Lung (tissue), 12 donors: ENCODE measurements around the gene AARS2. TPM values are rescaled to one million over a fixed set of nuclear protein-coding genes. Genes with fewer than 3 reads are reported as not detected.

Source experiments
- ATAC-seq: fragments of 200-7000 bp; cut with Tn5 transposase; one replicate; pipeline ENCODE4 v1.9.1; 2020; ENCODE audit warnings: moderate number of reproducible peaks; ENCODE audit not compliant: insufficient read depth, low FRiP score
- DNase-seq, 3 donors: peaks; one replicate each; pipeline ENCODE4 v3.0.0-alpha.2; 2013 to 2017
- H3K27ac ChIP-seq, 2 donors: one replicate each; pipeline ENCODE4 v1.5.1; 2013; ENCODE audit warnings: mild to moderate bottlenecking in 2 of 2, moderate library complexity in 2 of 2, control low read depth in 1 of 2, inconsistent platforms in 1 of 2, low read depth in 1 of 2, low read length in 1 of 2
- H3K27me3 ChIP-seq, 3 donors: one replicate each; pipeline ENCODE4 v1.5.1; 2013; ENCODE audit warnings: low read length in 2 of 3; ENCODE audit not compliant: control insufficient read depth in 3 of 3, insufficient read depth in 3 of 3
- H3K36me3 ChIP-seq, 4 donors: one replicate each; pipeline ENCODE4 v1.5.1; 2013; ENCODE audit warnings: low read length in 4 of 4, mild to moderate bottlenecking in 1 of 4, moderate library complexity in 1 of 4; ENCODE audit not compliant: control insufficient read depth in 4 of 4, insufficient read depth in 4 of 4
- H3K4me1 ChIP-seq, 5 donors: one replicate each; pipeline ENCODE4 v1.5.1; 2013; ENCODE audit warnings: low read length in 5 of 5, mild to moderate bottlenecking in 2 of 5, moderate library complexity in 1 of 5; ENCODE audit not compliant: control insufficient read depth in 5 of 5, insufficient read depth in 5 of 5
- H3K4me3 ChIP-seq: one replicate; pipeline ENCODE4 v1.5.1; 2013; ENCODE audit warnings: mild to moderate bottlenecking, control low read depth, moderate library complexity
- H3K9ac ChIP-seq, 2 donors: one replicate each; pipeline ENCODE4 v1.5.1; 2013; ENCODE audit warnings: low read length in 2 of 2, control low read depth in 1 of 2; ENCODE audit not compliant: insufficient read depth in 1 of 2
- H3K9me3 ChIP-seq, 4 donors: one replicate each; pipeline ENCODE4 v1.5.1; 2013; ENCODE audit warnings: low read length in 3 of 4, mild to moderate bottlenecking in 1 of 4, moderate library complexity in 1 of 4; ENCODE audit not compliant: control insufficient read depth in 4 of 4, insufficient read depth in 3 of 4
- CTCF ChIP-seq: IDR thresholded peaks from 2 replicates; pipeline ENCODE4 v1.5.1; 2012; ENCODE audit warnings: mild to moderate bottlenecking; ENCODE audit errors: control extremely low read depth, extremely low read depth
- WGBS, 2 donors: extraction: QIAGEN DNeasy Blood & Tissue Kit; methylation state at CpG; one replicate each; pipeline ENCODE4 v1.1.7; 2013; 5-methylcytosine and 5-hydroxymethylcytosine counted together
- polyA plus RNA-seq, 2 donors: library from polyadenylated mRNA; stranded (reverse); fragments of 200-250 nt; gene quantifications; one replicate each; pipeline ENCODE4 v1.2.1, GENCODE V29; 2013
- total RNA-seq, 2 donors: library from RNA; depleted of rRNA in 1 of 2; stranded (reverse); fragments of >200 nt in 1 of 2; gene quantifications; one replicate each; pipeline ENCODE4 v1.2.1, GENCODE V29; 2014 to 2021
- donor health status: control.
- donor health status: control.
- donor health status: Bipolar disorder and iron deficiency.
- donor health status: healthy.
- donor health status: DM: yes; HTN: yes; CAD: no.

The AARS2 gene
- total and polyA plus RNA-seq, 4 donors: 4.8 to 13.7 (median 9.4) TPM

DNA sequence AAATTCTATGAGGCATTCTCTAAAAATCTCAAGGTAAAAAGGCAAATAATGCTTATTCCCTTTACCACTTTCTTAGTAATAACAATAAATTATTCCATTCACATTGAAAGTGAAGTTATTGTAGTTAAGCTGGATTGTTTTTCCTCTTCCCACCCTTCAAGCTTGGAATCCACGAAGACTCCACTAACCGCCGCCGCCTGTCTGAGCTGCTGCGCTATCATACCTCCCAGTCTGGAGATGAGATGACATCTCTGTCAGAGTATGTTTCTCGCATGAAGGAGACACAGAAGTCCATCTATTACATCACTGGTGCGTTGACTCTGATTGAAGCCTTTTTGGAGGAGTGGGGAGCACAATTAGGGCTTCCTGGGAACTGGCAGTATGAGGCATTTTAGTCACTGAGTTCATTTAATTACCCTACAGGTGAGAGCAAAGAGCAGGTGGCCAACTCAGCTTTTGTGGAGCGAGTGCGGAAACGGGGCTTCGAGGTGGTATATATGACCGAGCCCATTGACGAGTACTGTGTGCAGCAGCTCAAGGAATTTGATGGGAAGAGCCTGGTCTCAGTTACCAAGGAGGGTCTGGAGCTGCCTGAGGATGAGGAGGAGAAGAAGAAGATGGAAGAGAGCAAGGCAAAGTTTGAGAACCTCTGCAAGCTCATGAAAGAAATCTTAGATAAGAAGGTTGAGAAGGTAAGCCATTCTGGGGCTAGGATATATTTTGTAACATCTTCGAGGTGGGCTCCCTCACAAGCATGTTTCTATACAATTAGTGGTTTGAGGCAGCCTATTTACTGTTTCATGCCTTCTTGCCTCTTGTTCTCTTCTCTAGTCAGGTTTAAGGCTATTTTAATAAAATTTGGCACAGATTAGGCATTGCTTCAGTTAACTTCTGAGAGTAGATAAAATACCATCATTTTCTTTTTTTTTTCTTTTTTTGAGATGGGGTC is 61.3 kb downstream of the AARS2 start:
- WGBS, 2 donors: 92 to 93% methylated on average over 14 of the region's 14 CpGs
- Histone ChIP-seq H3K27me3 (no peaks in the 10 kb centered on the region), H3K36me3 (peaks cover 46 to 61% (median 56%) of the 10 kb centered on the region in 4 donors), H3K27ac (no peak overlapping the region), H3K4me1 (peaks cover 7 to 27% (median 9%) of the 10 kb centered on the region in 5 donors), H3K4me3 (no peak overlapping the region), H3K9me3 (no peaks in the 10 kb centered on the region), H3K9ac (no peak overlapping the region)
- TF ChIP-seq CTCF: no peak
- ATAC-seq: no peak
- no peak for DNase-seq

DNA sequence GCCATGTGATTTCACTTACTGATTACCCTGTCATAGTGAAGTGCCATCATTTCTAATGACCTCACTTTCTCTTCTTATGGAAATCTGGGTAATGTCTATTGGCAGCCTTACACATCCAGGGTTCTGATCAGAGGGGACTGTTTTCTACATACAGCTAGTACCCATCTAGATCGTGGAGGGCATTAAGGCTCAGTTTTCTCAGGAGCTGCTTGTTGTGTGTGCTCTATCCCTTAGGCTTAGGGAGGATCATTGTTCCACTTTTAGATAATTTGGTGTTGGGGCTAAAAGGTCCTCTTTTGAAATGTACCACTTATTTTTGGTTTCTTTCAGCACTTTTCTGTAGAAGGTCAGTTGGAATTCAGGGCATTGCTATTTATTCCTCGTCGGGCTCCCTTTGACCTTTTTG is 62.4 kb downstream of the AARS2 start:
- no peak overlapping the region for H3K27ac ChIP-seq
- no peak for ATAC-seq
- no peaks in the 10 kb centered on the region for H3K9me3 ChIP-seq
- no peak overlapping the region for H3K9ac ChIP-seq
- no peak overlapping the region for H3K4me3 ChIP-seq
- DNase-seq: no peak
- TF ChIP-seq CTCF: no peak
- peaks cover 44 to 61% (median 56%) of the 10 kb centered on the region in 4 donors for H3K36me3 ChIP-seq
- WGBS, 2 donors: 84 to 86% methylated on average over 3 of the region's 3 CpGs
- H3K27me3 ChIP-seq: no peaks in the 10 kb centered on the region
- peaks cover 7 to 20% (median 11%) of the 10 kb centered on the region in 5 donors for H3K4me1 ChIP-seq

DNA sequence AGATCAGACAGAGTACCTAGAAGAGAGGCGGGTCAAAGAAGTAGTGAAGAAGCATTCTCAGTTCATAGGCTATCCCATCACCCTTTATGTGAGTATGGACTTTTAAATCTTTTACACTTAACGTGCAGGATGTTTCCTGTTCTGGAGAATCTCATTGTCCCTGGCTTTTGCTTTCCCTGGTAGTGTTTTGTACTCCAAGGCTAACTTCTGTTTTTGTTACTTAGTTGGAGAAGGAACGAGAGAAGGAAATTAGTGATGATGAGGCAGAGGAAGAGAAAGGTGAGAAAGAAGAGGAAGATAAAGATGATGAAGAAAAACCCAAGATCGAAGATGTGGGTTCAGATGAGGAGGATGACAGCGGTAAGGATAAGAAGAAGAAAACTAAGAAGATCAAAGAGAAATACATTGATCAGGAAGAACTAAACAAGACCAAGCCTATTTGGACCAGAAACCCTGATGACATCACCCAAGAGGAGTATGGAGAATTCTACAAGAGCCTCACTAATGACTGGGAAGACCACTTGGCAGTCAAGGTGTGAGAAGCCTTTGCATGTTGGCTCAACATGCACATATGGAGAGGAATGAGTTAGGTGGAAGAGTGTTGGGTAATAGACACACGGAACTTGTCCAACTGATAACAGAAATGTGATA is 63.0 kb downstream of the AARS2 start:
- ATAC-seq (no peak), DNase-seq (no peak)
- Histone ChIP-seq H3K36me3 (peaks cover 42 to 61% (median 55%) of the 10 kb centered on the region in 4 donors), H3K9ac (no peak overlapping the region), H3K27me3 (no peaks in the 10 kb centered on the region), H3K9me3 (no peaks in the 10 kb centered on the region), H3K27ac (no peak overlapping the region), H3K4me3 (no peak overlapping the region), H3K4me1 (peaks cover 7 to 22% (median 11%) of the 10 kb centered on the region in 5 donors)
- TF ChIP-seq CTCF: no peak
- 64 to 67% methylated on average over 6 of the region's 6 CpGs for WGBS, 2 donors

Other genes starting within 250 kb of the AARS2 start
- gene MRPL14, start 185.9 kb downstream of the AARS2 start, total RNA-seq: 10 to 100 TPM; 70.8 to 90.2 TPM
- 100 to 1,000 TPM; 112 to 219 TPM for gene MRPL14, start 185.9 kb downstream of the AARS2 start, polyA plus RNA-seq
- 10 to 100 TPM; 93.1 to 94.5 TPM for gene TMEM63B, start 185.8 kb downstream of the AARS2 start, total RNA-seq
- 10 to 100 TPM; 49.0 to 83.6 TPM for gene TMEM63B, start 185.8 kb downstream of the AARS2 start, polyA plus RNA-seq
- under 1 TPM in 1 of 2 donors, not detected in 1; 0.15 TPM for gene CAPN11, start 154.5 kb downstream of the AARS2 start, total RNA-seq
- under 1 TPM; 0.07 to 0.30 TPM for gene CAPN11, start 154.5 kb downstream of the AARS2 start, polyA plus RNA-seq
- gene MYMX, start 96.4 kb downstream of the AARS2 start, total RNA-seq: not detected
- gene MYMX, start 96.4 kb downstream of the AARS2 start, polyA plus RNA-seq: under 1 TPM in 1 of 2 donors, not detected in 1; 0.21 TPM
- 10 to 100 TPM; 19.1 to 42.7 TPM for gene SLC29A1, start 89.8 kb downstream of the AARS2 start, total RNA-seq
- gene SLC29A1, start 89.8 kb downstream of the AARS2 start, polyA plus RNA-seq: 10 to 100 TPM; 20.3 to 32.5 TPM
- 100 to 1,000 TPM; 458 to 700 TPM for gene HSP90AB1, start 66.2 kb downstream of the AARS2 start, total RNA-seq
- gene HSP90AB1, start 66.2 kb downstream of the AARS2 start, polyA plus RNA-seq: 100 to 1,000 TPM; 289 to 560 TPM
- gene SLC35B2, start 55.8 kb downstream of the AARS2 start, total RNA-seq: 10 to 100 TPM; 29.9 to 44.4 TPM
- gene SLC35B2, start 55.8 kb downstream of the AARS2 start, polyA plus RNA-seq: 10 to 100 TPM; 15.0 to 39.9 TPM
- gene NFKBIE, start 47.8 kb downstream of the AARS2 start, total RNA-seq: 10 to 100 TPM; 13.1 to 20.1 TPM
- 10 to 100 TPM; 20.7 to 40.6 TPM for gene NFKBIE, start 47.8 kb downstream of the AARS2 start, polyA plus RNA-seq
- gene TMEM151B, start 42.9 kb downstream of the AARS2 start, total RNA-seq: under 1 TPM; 0.11 to 0.21 TPM
- under 1 TPM; 0.02 to 0.04 TPM for gene TMEM151B, start 42.9 kb downstream of the AARS2 start, polyA plus RNA-seq
- 1 to 10 TPM; 3.3 to 4.4 TPM for gene SPATS1, start 29.3 kb upstream of the AARS2 start, total RNA-seq
- gene SPATS1, start 29.3 kb upstream of the AARS2 start, polyA plus RNA-seq: 1 to 10 TPM; 1.2 to 1.3 TPM
- gene CDC5L, start 74.4 kb upstream of the AARS2 start, total RNA-seq: 10 to 100 TPM; 13.2 to 26.8 TPM
- 1 to 10 TPM; 5.1 to 9.5 TPM for gene CDC5L, start 74.4 kb upstream of the AARS2 start, polyA plus RNA-seq